HL-60 (cell line): ENCODE measurements around the gene PANK4.

ENCODE experiments used
- POLR2AphosphoS5 ChIP-seq: IDR thresholded peaks from 2 replicates; pipeline ENCODE4 v1.6.1; 2012; ENCODE audit warnings: low read depth
- SPI1 ChIP-seq: IDR thresholded peaks from 2 replicates; pipeline ENCODE4 v1.6.1; 2012; ENCODE audit warnings: low read depth, mild to moderate bottlenecking, borderline replicate concordance
- TF ChIP-seq, protein P1 (sequence below): IDR thresholded peaks from one replicate; pipeline ENCODE4 v1.5.1; 2011; ENCODE audit warnings: low read length, control low read depth, inconsistent platforms; ENCODE audit not compliant: insufficient read depth

- TF ChIP-seq, protein P1, sequence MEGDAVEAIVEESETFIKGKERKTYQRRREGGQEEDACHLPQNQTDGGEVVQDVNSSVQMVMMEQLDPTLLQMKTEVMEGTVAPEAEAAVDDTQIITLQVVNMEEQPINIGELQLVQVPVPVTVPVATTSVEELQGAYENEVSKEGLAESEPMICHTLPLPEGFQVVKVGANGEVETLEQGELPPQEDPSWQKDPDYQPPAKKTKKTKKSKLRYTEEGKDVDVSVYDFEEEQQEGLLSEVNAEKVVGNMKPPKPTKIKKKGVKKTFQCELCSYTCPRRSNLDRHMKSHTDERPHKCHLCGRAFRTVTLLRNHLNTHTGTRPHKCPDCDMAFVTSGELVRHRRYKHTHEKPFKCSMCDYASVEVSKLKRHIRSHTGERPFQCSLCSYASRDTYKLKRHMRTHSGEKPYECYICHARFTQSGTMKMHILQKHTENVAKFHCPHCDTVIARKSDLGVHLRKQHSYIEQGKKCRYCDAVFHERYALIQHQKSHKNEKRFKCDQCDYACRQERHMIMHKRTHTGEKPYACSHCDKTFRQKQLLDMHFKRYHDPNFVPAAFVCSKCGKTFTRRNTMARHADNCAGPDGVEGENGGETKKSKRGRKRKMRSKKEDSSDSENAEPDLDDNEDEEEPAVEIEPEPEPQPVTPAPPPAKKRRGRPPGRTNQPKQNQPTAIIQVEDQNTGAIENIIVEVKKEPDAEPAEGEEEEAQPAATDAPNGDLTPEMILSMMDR = no peak
- TF ChIP-seq POLR2AphosphoS5 (no peak), SPI1 (no peak)
These were observed 594 bp upstream of the PANK4 start for GRCh38 chr1:2526824-2527555.
